Fibroblast of lung (primary cell): ENCODE results near the gene FRMD4A. TPM values are rescaled to one million over a fixed set of nuclear protein-coding genes. Genes with fewer than 3 reads are reported as not detected.

Experiments
- DNase-seq, 2 donors: peaks; one replicate each; pipeline versions ENCODE4 v3.0.0 to v3.0.0-alpha.2; 2010; ENCODE audit warnings: low read depth in 2 of 2
- H2AFZ ChIP-seq: 2 replicates; pipeline ENCODE4 v1.5.1; 2012; ENCODE audit warnings: low read length, control low read depth, inconsistent platforms
- H3K27ac ChIP-seq: 2 replicates; pipeline ENCODE4 v1.5.1; 2011; ENCODE audit warnings: low read length, control low read depth; ENCODE audit not compliant: insufficient read depth
- H3K27me3 ChIP-seq: 2 replicates; pipeline ENCODE4 v1.5.1; 2011; ENCODE audit warnings: mild to moderate bottlenecking, low read length; ENCODE audit not compliant: control insufficient read depth, insufficient read depth
- H3K36me3 ChIP-seq: 2 replicates; pipeline ENCODE4 v1.5.1; 2011; ENCODE audit warnings: low read length; ENCODE audit not compliant: control insufficient read depth, insufficient read depth
- H3K4me1 ChIP-seq: 2 replicates; pipeline ENCODE4 v1.5.1; 2011; ENCODE audit warnings: low read length; ENCODE audit not compliant: control insufficient read depth, insufficient read depth; ENCODE audit errors: extremely low read depth
- H3K4me2 ChIP-seq: 2 replicates; pipeline ENCODE4 v1.5.1; 2011; ENCODE audit warnings: low read length, control low read depth; ENCODE audit not compliant: insufficient read depth; ENCODE audit errors: extremely low read depth
- H3K4me3 ChIP-seq, 4 experiments: fragments of 200-600 bp in 1 of 4; sonication (generic) in 1 of 4; replicated peaks in 1 of 4; 2 replicates each; pipeline ENCODE4 v1.5.1; 2011 to 2016; ENCODE audit warnings: low read length in 4 of 4, low read depth in 3 of 4, mild to moderate bottlenecking in 3 of 4, control low read depth in 2 of 4, inconsistent platforms in 1 of 4, mixed read lengths in 1 of 4; ENCODE audit not compliant: insufficient read depth in 1 of 4; ENCODE audit errors: control extremely low read depth in 1 of 4
- H3K79me2 ChIP-seq: 2 replicates; pipeline ENCODE4 v1.5.1; 2012; ENCODE audit warnings: mild to moderate bottlenecking, low read length, inconsistent platforms; ENCODE audit not compliant: control insufficient read depth, insufficient read depth
- H3K9ac ChIP-seq: 2 replicates; pipeline ENCODE4 v1.5.1; 2011; ENCODE audit warnings: mild to moderate bottlenecking, low read length, control low read depth; ENCODE audit not compliant: insufficient read depth
- H3K9me3 ChIP-seq: 2 replicates; pipeline ENCODE4 v1.5.1; 2012; ENCODE audit warnings: low read depth, low read length; ENCODE audit not compliant: control insufficient read depth, insufficient read depth
- H4K20me1 ChIP-seq: 2 replicates; pipeline ENCODE4 v1.5.1; 2011; ENCODE audit warnings: low read length; ENCODE audit not compliant: control insufficient read depth, insufficient read depth; ENCODE audit errors: extremely low read depth
- CTCF ChIP-seq, 2 donors: IDR thresholded peaks in 1 of 2; conservative IDR thresholded peaks in 1 of 2; 1 replicate in 1 of 2; 2 replicates in 1 of 2; pipeline ENCODE4 v1.5.1; 2011 to 2012; ENCODE audit warnings: low read length in 2 of 2, control low read depth in 1 of 2, inconsistent platforms in 1 of 2, low read depth in 1 of 2, mild to moderate bottlenecking in 1 of 2
- EZH2 ChIP-seq: IDR thresholded peaks from 2 replicates; pipeline ENCODE4 v1.5.1; 2012; ENCODE audit warnings: low read length, control low read depth, mild to moderate bottlenecking; ENCODE audit errors: missing control alignments
- polyA plus RNA-seq, 2 donors: library from polyadenylated mRNA; depleted of rRNA in 1 of 2; stranded (reverse) in 1 of 2; unstranded in 1 of 2; fragments of >200 nt; gene quantifications; 2 replicates each; pipeline ENCODE4 v1.2.1, GENCODE V29; 2011 to 2012; ENCODE audit warnings: missing spikeins in 1 of 2
- total RNA-seq: library from RNA; depleted of rRNA; stranded (reverse); fragments of >200 nt; gene quantifications from 2 replicates; pipeline ENCODE4 v1.2.1, GENCODE V29; 2014

Gene FRMD4A
- total and polyA plus RNA-seq, 2 donors (not counting 1 experiment from before 2014, with no cell fraction given) = 26.9 to 63.6 TPM

GRCh38 chr10:13953371-13953770, 377.4 kb downstream of the FRMD4A start:
- H3K36me3 ChIP-seq = no peaks in the 10 kb centered on the region
- H2AFZ ChIP-seq = no peak overlapping the region
- no peak overlapping the region for H3K9ac ChIP-seq
- H3K9me3 ChIP-seq = no peaks in the 10 kb centered on the region
- H3K4me3 ChIP-seq = no peak overlapping the region
- peaks cover 11% of the 10 kb centered on the region for H3K4me1 ChIP-seq
- TF ChIP-seq CTCF (conservative IDR thresholded peaks at IDR 0.05 in 1 of 2, IDR thresholded peaks at IDR 0.05 in 1 of 2; ENCODE audit: low read depth in 1 of 2, low read length in 2 of 2) = no peak
- no peak for TF ChIP-seq EZH2
- DNase-seq = peak in 1 of 2 donors; percentile 67
- no peak overlapping the region for H3K27ac ChIP-seq
- no peaks in the 10 kb centered on the region for H3K27me3 ChIP-seq
- no peaks in the 10 kb centered on the region for H4K20me1 ChIP-seq
- H3K79me2 ChIP-seq = no peaks in the 10 kb centered on the region
- H3K4me2 ChIP-seq = no peak overlapping the region

- Histone ChIP-seq H3K4me1 (peaks cover 13% of the 10 kb centered on the region), H3K9ac (no peak overlapping the region), H2AFZ (no peak overlapping the region), H3K27me3 (no peaks in the 10 kb centered on the region), H3K9me3 (no peaks in the 10 kb centered on the region), H3K4me2 (peak overlapping the region; percentile 26), H3K36me3 (no peaks in the 10 kb centered on the region), H4K20me1 (no peaks in the 10 kb centered on the region), H3K79me2 (no peaks in the 10 kb centered on the region), H3K27ac (peak overlapping the region; percentile 75), H3K4me3 (no peak overlapping the region)
- TF ChIP-seq CTCF (conservative IDR thresholded peaks at IDR 0.05 in 1 of 2, IDR thresholded peaks at IDR 0.05 in 1 of 2; ENCODE audit: low read depth in 1 of 2, low read length in 2 of 2) = no peak
- TF ChIP-seq EZH2 = no peak
- no peak for DNase-seq
Measured at GRCh38 chr10:13950543-13950939, 380.2 kb downstream of the FRMD4A start.

GRCh38 chr10:13949844-13950542, 380.7 kb downstream of the FRMD4A start:
- no peak overlapping the region for H2AFZ ChIP-seq
- H3K36me3 ChIP-seq = no peaks in the 10 kb centered on the region
- no peaks in the 10 kb centered on the region for H3K79me2 ChIP-seq
- H3K4me1 ChIP-seq = peaks cover 15% of the 10 kb centered on the region
- no peaks in the 10 kb centered on the region for H3K9me3 ChIP-seq
- H3K4me2 ChIP-seq = peak overlapping the region; percentile 26
- no peak overlapping the region for H3K4me3 ChIP-seq
- H3K9ac ChIP-seq = no peak overlapping the region
- DNase-seq = peak; percentile 69 to 97
- TF ChIP-seq EZH2 (no peak), CTCF (conservative IDR thresholded peaks at IDR 0.05 in 1 of 2, IDR thresholded peaks at IDR 0.05 in 1 of 2; ENCODE audit: low read depth in 1 of 2, low read length in 2 of 2) (no peak)
- no peaks in the 10 kb centered on the region for H3K27me3 ChIP-seq
- peak overlapping the region; percentile 75 for H3K27ac ChIP-seq
- no peaks in the 10 kb centered on the region for H4K20me1 ChIP-seq
